GM21576 (cell line): ENCODE results near the gene PACSIN3.
"Not testable (repeated sequence)": the region's sequence is repeated elsewhere in the genome, so short reads cannot be mapped to it uniquely, and the experiment has no call there.

Experiments
- ATAC-seq: cut with Tn5 transposase; IDR thresholded peaks from one replicate; pipeline ENCODE4 v1.9.1; 2021; ENCODE audit warnings: mild to moderate bottlenecking, moderate library complexity; ENCODE audit not compliant: unreplicated experiment

PACSIN3 gene

DNA sequence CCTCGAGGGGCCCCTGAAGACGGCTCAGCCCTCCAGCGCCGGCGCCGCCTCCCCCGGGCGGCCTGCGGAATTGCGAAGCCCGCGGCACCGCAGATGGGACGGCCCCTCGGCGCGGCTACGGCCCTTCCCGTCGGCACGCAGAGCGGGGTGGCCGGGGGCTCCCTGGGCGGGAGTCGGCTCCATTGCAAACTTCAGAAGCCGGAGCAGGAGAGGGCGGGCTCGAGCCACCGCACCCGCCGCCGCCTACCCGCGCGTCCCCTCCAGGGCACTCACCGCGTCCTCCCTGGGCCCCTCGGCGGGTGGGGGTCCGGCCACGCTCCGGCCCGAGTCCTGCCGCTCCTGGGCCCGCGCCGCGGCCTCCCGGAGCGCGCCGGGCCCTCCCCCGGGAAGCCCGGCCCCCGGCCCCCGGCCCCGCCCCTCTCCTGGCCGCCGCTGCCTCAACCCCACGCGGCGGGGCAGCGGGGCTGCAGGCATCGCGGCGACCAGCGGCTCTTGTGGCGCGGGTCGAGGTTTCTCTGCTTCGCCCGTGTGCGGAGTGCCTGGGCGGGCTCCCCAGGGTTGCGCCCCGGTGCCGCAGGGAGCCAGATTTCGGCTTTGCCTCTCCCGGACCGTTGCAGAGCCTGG, at the start of gene PACSIN3:
Gene PACSIN3 (minus strand): TSS at position 359 of the 624 bp plus-strand sequence. CDS start 3,707 bp downstream, outside the sequence.
- no peak for ATAC-seq

DNA sequence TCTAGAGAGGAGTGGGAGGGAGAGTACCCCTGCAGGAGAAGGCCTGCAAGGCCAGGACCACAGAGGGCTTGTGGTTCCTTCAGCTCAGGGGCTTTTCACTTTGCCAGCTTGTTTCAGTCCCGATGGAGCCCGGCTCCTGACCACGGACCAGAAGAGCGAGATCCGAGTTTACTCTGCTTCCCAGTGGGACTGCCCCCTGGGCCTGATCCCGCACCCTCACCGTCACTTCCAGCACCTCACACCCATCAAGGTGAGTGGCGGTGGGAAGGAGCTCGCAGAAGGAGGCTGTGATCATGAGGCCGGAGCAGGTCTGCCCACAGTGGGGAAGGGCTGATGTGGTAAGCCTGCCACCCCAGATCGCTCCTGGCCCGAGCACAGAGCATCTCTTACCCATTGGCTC, 48.9 kb upstream of the PACSIN3 start:
- no peak for ATAC-seq

DNA sequence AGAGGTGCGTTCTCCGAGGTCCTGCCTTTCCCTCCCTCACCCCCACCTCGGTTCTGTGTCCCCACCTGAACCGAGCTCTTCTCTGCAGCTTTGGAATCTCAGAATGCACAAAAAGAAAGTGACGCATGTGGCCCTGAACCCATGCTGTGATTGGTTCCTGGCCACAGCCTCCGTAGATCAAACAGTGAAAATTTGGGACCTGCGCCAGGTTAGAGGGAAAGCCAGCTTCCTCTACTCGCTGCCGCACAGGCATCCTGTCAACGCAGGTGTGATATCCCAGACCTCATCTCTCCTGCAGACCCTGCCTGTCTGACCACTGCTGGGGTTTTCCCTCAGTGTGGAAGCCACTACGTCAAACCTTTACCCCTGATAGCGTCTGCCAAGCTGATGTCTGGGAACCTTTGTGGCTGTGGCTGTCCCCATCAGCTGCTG, 48.5 kb upstream of the PACSIN3 start:
- no peak for ATAC-seq

DNA sequence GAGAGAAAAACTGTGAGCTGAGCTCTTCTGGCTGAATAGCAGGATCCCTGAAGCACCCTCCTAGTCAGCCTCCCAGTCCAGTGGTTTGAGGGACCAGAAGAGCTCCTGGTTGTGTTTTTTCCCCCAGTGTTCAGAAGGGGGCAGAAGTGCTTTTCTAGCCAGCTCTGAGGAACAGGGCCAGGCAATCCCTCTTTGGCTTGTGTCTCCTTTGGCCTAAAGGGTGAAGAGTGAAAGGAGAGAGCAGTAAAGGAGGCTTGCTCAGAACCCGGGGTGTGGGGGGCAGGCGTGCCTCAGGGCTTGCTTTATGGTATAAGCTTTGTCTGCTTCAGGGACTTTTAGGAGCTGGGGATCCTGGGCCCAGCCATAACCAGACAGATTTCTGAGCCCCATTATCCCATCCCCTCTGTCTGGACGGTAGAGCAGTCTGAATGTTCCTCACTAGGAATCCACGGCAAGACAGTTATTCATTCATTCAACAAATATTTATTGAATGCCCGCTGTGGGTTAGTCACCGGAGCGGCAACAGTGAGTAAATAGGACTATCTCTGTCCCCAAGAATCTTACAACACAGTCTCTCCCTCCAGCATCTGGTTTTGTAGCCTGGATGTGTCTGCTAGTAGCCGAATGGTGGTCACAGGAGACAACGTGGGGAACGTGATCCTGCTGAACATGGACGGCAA, 47.9 kb upstream of the PACSIN3 start:
- ATAC-seq: no peak

DNA sequence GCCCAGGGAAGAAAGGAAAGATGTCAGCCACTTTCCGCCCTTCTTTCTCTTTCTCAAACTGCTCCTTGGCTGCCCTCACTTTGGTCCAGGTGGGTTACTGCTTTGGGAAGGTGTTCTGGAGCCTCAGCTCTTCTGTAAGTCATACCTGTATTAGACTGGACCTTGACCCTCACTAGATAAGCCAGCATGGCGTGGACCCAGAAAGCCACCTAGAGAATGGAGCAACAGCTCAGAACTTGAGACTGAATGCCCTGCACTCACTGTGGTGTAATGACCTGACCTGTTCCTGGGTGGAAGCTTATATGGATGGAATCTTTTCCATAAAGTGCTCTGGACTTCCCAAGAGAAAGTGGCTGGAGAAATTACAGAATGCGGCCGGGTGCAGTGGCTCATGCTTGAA, 46.8 kb upstream of the PACSIN3 start:
- no peak for ATAC-seq

DNA sequence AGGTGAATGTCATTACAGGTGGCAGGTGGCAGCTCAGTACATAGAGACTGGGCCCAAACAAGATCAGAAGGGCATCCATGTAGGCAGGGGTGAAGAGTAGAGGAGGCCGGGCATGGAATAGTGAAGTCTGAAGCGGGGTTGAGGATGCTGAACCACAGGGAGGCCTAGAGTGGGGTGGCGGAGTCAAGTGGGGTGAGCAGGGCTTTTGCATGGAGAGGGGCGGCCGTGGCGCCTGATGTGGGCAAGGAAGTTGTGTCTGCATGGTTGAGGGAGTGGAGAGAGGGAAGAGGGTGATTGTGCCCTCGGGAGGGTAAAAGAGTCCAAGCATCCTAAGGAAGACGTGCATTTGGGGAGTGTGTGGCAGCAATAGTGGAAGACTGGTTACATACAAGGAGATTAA, 42.9 kb upstream of the PACSIN3 start:
- ATAC-seq: no peak

DNA sequence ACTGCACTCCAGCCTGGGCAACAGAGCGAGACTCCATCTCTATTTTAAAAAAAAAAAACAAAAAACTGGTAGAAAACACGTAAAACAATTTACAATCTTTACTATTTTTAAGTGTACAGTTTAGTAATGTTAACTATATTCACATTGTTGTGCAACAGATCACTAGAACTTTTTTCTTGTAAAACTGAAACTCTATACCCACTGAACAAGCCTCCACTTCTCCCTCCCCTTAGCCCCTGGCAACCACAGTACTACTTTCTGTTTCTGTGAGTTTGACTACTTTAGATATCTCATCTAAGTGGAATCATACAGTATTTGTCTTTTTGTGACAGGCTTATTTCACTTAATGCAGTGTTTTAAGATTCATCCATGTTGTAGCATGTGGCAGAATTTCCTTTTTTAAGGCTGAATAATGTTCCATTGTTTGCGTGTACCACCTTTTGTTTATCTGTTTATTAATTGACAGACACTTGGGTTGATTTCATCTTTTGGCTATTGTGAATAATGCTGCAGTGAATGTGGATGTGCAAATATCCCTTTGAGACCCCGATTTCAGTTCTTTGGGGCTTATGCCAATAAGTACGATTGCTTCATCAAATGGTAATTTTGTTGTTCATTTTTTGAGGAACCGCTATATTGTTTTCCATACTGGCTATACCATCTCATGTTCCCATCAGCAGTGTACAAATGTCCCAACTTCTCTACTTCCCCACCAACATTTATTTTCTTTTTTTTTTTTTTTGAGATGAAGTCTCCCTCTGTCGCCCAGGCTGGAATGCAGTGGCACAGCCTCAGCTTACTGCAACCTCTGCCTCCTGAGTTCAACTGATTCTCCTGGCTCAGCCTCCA, 39.5 kb upstream of the PACSIN3 start:
- peak; percentile 91 for ATAC-seq

DNA sequence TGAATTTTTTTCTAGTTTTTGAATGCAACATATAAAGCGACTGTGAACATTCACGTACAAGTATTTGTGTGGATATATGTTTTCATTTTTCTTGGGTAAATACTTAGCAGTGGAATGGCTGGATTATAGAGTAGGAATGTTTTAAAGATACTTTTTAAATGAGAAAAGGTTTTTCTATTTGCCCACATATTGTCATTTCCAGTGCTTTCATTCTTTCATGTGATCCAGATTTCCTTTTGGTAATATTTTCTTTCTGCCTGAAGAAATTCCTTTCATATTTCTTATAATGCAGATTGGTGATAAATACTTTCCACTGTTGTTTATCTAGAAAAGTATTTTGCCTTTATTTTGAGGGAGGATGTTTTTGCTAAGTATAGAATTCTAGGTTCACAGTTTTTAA, 36.5 kb upstream of the PACSIN3 start:
- ATAC-seq: no peak

DNA sequence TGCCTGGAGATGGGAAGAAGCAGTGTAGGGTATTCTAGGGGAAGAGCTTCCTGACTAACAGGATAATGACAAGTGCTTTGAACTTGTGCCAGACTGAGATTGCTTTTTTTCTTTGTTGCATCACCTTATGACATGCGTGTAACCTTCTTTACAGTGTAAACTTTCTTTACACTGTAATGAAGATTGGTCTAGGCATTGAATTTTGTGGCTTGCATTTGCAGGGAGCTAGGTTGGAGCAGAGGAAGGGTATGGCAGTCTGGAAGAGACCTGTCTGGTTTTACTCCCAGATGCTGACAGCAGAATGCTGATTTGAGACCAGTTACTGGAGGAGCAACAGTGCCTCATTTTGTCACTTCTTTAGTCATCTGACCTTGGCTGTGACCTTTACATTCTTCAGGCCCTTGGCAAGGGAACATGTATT, 34.2 kb upstream of the PACSIN3 start:
- ATAC-seq: no peak

DNA sequence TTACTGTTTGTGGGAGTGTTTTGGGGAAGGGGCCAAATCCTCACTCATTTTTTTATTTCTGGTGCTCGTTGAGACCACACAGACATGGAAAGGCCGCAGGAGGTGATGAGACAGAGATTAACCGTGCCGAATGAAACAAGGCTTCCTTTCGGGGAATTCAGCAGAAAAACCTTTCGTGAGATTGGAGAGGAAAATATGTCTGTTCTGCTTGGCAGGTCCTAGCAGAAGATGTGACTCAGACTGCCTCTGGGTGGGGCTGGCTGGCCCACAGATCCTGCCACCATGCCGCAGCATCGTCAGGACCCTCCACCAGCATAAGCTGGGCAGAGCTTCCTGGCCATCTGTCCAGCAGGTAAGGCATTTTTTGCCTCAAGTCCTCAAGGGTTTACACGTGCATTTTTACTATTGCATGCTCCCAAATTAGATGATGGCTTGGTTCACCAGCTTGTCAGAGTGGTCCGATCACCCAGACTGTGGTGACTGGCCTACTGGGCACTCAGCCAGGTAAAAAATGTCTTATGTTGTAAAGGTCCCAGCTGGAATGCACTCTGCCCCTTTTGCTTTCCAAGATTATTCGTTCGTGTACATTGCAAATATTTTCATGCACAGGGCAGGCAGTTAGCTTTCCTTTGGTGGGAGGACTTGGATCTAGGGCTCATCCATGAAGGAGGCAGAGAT, 30.0 kb upstream of the PACSIN3 start:
- ATAC-seq: no peak

DNA sequence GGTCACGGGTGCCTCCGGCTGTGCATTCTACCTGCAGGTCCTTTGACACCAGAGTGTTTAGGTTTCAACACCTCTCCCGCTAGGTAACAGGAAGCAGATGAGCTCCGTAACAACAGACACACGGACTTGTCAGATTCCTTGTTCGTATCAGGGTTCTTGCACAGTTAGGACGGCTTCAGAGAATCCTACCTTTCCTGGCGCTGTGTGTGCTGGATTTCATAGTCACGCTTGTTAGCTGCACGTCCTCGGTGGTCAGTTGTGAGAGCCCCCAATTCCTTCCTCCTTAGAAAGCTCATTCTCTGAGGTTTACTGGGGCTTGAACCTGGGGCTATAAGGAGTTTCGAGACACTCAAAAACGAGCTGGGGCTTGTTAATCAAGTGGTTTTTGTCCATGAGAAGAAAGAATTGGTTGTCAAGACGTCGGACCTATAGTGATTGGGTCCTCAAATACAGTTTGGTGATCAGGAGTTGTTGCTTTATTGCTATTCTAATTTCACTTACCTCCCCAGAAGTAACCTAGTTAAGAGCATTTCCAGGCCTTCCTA, 29.2 kb upstream of the PACSIN3 start:
- no peak for ATAC-seq

DNA sequence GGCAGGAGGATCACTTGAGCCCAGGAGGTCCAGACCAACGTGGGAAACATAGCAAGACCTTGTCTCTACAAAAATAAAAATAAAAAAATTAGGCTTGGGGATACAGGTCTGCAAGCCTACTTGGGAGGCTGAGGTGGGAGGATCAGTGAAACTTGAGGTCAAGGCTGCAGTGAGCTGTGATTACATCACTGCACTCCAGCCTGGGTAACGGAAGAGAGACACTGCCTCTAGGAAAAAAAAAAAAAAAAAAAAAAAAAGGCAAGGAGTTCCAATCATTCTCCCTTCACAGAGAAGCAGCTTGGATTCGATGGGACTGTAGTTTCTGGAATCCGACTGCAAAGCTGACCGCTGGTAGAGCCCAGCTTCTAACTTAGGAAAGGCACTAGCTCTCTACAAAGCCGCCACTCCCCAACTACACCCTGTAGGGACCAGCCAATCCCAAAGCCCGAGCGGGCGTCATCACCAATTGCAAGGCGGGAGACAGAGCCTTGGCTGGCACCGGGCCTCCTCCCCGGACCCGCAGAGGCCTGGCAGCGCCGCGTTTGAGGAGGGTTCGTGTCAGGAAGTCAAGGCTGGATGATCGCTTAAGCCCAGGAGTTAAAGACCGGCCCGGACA, 27.8 kb upstream of the PACSIN3 start:
- ATAC-seq: peak; percentile 58

DNA sequence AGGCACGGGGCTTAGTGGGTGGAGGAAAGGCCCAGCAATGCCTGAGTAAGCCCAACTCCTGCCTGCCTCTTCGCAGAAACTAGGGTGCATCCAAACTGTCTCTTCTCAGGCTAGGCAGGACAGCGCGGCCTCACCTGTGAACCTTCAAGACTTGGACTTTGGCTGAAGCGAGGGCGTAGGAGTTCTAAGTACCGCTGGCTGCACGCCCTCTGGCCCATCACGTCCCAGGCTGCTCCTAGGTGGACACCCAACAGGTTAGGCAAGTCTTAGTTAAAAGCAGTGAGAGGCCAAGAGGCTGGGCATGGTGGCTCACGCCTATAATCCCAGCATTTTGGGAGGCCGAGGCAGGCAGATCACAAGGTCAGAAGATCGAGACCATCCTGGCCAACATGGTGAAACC, 26.7 kb upstream of the PACSIN3 start:
- no peak for ATAC-seq

DNA sequence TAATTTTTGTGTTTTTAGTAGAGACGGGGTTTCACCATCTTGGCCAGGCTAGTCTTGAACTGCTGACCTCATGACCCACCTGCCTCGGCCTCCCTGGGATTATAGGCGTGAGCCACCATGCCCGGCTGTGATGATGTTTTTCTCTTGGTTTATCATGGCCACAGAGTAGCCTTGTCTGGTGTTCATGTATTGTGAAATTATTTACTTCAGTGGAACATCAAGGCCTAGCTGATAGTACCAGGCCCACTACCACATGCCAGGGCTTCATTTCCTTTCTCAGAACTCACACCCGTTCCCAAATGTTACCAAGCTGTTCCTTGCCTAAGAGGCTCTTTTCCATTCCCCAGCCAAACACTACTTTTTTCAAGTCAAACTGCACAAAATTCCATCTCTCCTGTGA, 22.4 kb upstream of the PACSIN3 start:
- ATAC-seq: no peak

DNA sequence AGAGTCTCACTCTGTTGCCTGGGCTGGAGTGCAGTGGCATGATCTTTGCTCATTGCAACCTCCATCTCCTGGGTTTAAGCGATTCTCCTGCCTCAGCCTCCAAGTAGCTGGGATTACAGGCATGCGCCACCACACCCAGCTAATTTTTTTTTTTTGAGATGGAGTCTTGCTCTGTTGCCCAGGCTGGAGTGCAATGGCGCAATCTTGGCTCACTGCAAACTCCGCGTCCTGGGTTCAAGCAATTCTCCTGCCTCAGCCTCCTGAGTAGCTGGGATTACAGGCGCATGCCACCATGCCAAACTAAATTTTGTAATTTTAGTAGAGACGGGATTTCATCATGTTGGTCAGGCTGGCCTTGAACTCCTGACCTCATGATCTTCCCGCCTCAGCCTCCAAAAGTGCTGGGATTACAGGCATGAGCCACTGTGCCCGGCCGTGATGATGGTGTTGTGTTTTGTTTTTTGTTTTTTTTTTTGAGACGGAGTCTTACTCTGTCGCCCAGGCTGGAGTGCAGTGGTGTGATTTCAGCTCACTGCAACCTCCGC, 21.8 kb upstream of the PACSIN3 start:
- ATAC-seq: not testable (repeated sequence)

DNA sequence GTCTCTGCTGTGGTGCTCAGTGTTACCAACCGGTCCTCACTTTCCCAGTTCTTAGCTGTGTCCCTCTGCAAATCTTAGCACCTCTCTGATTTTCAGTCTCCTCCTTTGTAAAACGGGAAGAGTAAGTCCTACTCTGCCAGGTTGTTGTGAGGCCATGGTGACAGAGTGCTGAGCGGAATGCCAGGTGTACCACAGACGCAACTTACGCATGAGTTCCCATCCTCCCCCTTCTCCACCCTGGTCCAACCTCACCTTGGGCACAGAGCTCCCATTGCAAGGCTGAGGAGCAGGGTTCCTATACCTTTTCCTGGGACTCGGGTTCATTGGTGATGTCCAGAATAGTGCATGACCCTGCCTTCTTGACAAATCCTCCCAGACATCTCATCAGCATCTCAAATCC, 21.2 kb upstream of the PACSIN3 start:
- no peak for ATAC-seq

DNA sequence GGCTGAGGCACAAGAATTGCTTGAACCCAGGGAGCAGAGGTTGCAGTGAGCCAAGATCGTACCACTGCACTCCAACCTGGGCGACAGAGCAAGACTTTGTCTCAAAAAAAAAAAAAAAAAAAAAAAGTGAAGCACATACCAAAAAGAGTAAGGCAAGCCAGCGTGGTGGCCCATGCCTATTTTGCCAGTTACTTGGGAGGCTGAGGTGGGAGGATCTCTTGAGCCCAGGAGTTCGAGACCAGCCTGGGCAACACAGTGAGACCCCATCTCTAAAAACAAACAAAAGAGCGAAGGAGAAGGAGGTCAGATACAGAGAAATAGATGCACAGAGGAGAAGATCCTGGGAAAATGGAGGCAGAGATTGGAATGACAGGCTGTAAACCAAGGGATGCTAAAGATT, 20.3 kb upstream of the PACSIN3 start:
- ATAC-seq: not testable (repeated sequence)

DNA sequence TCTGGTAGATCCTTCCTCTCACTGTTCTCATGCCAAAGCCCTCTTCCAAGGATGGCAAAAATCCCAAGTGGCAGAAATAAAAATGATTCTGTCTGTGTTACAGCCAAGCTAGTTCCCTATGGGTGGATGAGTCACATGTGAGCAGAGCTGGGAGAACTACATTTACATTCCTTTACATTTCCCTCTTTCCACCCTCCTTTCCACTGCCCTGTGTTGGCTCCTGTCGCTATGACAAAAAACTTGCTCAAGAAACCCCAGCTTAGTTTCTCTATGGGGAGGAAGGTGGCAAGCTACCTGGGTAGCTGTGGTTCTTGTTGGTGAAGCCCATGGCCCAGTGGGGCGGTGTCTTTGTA, 18.4 kb upstream of the PACSIN3 start:
- no peak for ATAC-seq

DNA sequence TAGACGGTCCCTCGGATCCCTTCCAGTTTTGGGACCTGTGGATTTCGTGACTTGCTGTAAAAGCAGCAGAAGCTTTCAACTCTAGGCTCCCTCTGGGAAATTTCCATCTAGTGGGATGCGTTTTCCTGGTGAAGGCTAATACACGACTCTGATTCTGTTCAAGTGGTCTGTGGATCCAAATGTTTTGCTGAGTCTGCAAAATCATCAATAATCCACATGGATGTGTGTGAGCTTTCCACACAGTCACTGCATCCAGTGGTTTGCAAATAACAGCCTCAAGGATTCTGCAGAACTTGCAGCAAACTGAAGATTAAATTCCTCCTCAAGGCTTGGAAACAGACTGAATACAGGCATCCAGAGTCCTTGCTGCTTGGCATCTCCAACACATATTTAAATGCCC, 16.3 kb upstream of the PACSIN3 start:
- no peak for ATAC-seq

DNA sequence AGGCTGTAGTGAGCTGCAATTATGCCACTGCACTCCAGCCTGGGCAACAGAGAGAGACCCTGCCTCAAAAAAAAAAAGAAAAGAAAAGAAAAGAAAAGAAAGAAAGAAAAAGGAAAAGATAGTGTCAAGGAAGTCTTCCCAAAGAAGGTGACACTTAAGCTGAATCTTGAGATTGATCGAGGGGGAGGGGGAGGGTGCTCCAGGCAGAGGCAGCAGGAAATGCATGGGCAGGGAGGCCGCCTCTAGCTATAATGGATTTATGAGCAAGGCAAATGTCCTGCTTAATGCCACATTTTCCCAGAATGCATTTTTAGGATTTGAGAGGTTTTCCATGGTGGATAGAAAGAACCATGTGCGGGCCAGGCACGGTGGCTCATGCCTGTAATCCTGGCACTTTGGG, 14.8 kb upstream of the PACSIN3 start:
- ATAC-seq: no peak
